ENCODE measurements around the gene APC2.

APC2 gene

DNA sequence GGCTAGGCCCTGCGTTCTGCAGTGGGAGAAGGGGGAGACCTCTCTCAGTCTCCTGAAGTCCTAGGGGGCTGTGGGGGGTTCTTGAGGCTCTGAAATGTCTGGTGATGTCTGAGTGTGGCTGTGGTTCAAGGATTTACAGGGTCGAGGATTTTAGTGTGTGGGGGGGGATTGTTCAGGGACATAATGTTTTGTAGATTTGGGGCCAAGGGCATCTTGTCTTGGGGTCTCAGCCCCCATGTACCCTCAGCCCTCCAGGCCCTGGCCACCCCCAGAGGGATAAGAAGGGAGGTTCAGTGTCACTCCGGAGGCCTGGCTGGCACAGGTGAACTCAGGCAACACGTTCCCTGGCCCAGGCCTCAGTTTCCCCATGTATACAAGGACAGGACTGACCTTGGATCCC is 2.4 kb upstream of the APC2 start:
- no peak for DNase-seq (ENCODE audit: low read depth in 3 of 3)

- no peak for DNase-seq (ENCODE audit: low read depth in 3 of 3)
Observed at GRCh38 chr19:1447944-1448343, 2.0 kb upstream of the APC2 start.

GRCh38 chr19:1450735-1451731 is 1.1 kb downstream of the APC2 start:
- no peak for DNase-seq (ENCODE audit: low read depth in 3 of 3)

DNA sequence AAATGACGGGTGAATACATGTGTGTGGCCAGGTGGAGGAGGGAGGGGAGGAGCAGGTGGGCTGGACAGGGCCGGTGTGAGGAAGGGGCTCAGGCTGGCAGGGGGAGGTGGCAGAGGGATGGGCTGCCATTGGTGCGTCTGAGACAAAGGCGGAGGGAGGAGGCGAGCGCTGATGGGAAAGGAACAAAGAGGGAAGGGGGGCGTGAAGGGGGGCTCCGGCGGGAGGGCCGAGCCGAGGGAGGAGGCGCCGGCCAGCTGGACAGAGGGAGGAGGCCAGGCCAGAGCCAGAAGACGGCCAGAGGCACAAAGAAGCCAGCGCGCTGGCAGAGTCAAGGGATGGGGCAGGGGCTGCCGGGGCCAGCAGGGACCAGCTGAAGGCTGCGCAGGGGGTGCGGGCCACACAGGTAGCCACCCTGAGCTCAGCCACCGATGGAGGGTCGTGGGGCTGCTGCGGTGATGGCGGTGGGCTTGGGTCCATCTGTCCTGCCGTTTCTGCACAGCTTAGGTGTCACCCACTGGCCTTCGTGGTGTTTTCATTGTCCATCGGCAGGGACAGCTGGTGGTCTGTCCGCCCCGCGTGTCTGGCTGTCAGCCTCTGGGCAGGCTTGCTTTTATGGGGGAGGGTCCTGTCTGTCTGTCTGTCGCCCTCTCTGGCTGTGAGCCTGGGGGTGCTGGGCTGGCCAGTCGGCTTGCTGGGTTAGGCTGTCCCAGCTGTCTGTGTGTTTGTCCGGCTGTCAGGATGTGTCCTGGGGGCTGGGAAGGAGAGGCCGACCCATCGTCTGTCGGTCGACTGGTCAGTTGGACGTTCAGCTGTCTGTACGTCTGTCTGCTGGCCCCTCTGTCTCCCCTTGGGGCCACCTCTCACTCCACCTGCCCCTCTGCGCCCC is 2.2 kb downstream of the APC2 start:
- no peak for DNase-seq (ENCODE audit: low read depth in 3 of 3)

- DNase-seq (ENCODE audit: low read depth in 3 of 3), result no peak
Observed at GRCh38 chr19:1452802-1453524, 3.0 kb downstream of the APC2 start.

DNA sequence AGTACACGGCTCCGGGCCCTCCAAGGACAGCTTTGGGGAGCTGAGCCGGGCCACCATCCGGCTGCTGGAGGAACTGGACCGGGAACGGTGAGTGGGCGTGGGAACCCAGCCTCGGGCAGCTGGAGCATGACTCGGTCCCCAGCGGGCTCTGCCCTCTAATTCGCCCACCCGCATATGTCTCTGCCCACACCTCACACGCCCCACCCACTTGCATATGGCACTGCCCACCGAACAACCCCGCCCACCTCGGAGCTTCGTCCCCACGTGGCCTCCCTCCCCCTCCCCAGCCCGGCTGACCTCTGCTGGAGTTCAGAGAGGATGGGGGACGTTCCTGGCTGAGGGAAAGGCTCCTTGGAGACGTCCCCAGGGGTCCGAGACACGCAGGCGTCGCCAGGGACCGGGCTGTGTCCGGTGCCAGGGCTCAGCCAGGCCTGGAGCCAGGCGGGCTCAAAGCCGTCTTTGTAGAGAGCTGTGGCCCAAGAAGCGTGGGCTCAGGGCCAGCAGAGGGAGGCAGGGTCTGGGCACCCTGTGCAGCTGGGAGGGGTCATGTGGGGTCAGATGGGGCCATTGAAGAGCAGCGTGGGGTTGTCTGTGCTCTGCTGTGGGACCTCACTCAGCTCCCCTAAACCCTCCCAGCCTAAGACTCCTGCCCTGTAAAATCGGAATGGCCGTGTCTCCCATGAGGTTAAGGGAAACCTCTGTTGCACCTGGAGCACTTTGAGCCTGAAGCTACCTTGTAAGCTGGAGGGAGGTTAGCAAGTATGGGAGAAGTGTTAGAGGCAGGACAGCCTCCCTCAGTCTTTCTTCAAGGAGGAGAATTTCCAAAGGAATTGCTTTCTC is 3.8 kb downstream of the APC2 start:
- DNase-seq (ENCODE audit: low read depth in 3 of 3), result no peak

DNA sequence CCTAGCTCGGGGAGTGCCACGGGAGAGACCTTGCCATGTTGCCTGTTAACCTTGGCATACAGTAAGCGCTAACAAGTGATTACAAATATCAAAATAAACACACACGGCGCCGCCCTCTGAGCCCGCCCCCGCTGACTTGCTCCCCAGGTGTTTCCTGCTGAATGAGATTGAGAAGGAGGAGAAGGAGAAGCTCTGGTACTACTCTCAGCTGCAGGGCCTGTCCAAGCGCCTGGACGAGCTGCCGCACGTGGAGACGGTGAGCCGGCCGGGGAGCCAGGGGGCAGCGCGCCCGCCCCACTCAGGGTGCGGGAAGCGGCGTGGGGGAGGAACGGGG is 5.0 kb downstream of the APC2 start:
- DNase-seq (ENCODE audit: low read depth in 3 of 3), result no peak

DNA sequence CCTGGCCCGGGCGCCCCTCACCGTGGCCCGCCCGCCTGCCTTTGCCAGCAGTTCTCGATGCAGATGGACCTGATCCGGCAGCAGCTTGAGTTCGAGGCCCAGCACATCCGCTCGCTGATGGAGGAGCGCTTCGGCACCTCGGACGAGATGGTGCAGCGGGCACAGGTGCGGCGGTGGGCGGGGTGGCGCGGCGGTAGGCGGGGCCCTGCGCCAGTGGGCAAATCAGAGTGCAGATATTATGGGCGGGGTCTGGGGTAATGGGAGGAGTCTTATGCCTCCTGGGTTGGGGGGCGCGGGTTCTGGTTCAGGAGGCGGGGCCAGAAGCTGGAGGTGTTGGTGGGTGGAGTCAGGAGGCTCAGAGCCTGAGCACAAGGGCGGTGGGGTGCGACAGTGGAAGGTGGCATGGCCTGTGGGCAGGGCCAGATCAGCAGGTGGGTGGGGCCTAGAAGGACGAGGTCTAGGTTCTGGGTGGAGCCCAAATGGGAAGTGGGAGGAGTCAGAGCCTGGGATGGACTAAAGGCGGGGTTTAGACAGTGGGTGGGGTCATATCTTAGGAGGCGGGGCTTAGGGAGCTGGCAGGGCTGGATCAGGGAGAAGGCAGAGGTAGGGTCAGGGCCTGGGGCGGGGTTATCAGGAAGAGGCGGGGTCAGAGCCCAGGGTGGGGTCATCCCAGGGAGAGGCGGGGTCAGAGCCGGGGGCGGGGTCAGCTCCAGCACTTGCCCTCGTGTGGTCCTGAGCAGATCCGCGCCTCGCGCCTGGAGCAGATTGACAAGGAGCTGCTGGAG is 5.6 kb downstream of the APC2 start:
- no peak for DNase-seq (ENCODE audit: low read depth in 3 of 3)

- DNase-seq (ENCODE audit: low read depth in 3 of 3), result no peak
Observed at GRCh38 chr19:1456121-1456900, 6.4 kb downstream of the APC2 start.

DNA sequence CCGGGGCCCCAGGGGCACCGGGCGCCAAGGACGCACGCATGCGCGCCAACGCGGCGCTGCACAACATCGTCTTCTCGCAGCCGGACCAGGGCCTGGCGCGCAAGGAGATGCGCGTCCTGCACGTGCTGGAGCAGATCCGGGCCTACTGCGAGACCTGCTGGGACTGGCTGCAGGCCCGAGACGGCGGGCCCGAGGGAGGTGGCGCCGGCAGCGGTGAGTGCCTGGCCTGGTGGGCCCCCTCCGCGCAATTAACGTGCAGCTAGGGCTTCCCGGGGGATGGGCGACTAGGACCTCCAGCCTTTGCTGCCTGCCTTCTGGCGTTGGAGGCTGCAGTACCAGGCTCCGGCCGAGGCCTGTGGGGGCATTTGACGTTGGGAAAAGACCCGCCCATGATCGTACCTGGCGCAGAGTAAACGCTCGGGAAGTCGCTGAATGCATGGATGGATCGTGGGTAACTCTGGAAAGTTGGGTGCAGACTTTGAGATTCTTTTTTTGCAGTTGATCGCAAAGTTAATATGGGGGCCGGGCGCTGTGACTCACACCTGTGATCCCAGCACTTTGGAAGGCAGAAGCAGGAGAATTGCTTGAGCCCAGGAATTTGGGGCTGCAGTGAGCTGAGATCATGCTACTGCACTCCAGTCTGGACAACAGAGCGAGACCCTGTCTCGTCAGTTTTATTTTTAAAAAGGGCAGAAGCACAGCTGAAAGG is 7.3 kb downstream of the APC2 start:
- DNase-seq (ENCODE audit: low read depth in 3 of 3), result no peak

DNA sequence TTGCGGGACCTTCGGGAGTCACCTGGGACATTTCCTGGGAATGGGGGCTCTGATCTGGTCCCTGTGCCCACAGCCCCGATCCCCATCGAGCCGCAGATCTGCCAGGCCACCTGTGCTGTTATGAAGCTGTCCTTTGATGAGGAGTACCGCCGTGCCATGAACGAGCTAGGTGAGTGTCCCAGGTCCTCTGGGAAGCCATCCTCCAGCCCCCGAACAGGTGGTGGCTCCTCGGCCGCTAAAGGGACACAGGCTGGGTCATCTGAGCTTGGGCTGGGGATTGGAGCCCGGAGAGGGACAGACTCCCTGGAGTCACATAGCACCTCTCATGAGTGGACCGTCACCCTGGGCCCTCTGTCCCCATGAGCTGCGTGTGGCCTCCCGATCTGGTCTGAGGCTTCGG is 8.0 kb downstream of the APC2 start:
- DNase-seq (ENCODE audit: low read depth in 3 of 3), result no peak

DNA sequence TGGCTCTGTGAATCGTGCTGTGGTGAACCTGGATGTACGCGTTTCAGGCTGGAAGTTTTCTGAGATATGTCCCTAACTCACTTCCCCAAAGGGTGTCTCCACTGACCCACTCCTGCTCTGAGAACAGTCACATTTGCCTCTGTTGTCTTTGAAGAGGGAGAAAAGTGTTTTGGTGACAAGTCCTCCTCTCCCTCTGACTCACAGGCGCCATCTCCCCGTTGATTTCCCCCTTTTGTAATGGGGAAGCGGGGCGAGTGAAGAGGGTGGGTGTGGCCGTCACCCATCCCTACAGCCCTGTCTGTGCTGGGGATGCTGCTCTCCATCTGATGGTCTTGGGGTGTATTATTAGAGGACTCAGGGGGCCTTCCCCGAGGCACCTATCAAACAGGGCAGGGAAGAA is 9.6 kb downstream of the APC2 start:
- no peak for DNase-seq (ENCODE audit: low read depth in 3 of 3)

DNA sequence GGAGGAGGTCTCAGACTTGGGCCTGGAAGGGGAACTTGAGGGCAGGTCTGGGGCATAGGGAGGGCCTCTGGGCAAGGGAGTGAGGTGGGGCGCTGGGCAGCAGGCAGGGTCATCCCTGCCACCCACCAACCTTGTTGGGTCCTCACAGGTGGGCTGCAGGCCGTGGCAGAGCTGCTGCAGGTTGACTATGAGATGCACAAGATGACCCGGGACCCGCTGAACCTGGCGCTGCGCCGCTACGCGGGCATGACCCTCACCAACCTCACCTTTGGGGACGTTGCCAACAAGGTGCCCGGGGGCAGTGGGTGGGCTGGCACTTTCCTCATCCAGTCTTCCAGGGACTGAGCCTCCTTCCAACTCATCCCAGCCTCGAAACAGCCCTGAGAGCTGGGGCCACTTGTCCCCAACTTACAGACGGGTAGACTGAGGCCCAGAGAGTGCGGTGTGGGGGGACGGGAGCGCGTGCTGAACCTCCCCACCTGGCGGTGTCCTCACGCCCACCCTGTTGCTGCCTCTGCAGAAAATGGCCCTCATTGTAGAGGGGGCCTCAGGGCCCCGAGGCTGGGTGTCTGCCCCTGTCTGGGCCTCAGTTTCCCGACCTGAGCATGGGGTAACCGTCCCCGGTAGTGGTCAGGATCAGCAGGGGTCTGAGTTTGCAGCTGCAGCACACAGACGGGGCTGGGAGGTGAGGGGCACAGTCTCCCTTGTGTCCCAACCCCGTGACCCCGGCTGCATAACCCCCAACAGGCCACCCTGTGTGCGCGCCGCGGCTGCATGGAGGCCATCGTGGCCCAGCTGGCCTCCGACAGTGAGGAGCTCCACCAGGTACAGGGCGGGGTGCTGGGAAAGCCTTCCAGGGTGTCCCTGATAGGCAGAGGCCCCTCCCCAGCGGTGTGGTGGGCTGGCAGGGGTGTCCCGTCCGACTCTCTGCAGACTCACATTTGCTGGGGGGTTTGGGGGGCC is 10.4 kb downstream of the APC2 start:
- no peak for DNase-seq (ENCODE audit: low read depth in 3 of 3)

- no peak for DNase-seq (ENCODE audit: low read depth in 3 of 3)
Observed at GRCh38 chr19:1461862-1462261, 11.9 kb downstream of the APC2 start.

GRCh38 chr19:1465191-1466016 is 15.5 kb downstream of the APC2 start:
- no peak for DNase-seq (ENCODE audit: low read depth in 3 of 3)

DNA sequence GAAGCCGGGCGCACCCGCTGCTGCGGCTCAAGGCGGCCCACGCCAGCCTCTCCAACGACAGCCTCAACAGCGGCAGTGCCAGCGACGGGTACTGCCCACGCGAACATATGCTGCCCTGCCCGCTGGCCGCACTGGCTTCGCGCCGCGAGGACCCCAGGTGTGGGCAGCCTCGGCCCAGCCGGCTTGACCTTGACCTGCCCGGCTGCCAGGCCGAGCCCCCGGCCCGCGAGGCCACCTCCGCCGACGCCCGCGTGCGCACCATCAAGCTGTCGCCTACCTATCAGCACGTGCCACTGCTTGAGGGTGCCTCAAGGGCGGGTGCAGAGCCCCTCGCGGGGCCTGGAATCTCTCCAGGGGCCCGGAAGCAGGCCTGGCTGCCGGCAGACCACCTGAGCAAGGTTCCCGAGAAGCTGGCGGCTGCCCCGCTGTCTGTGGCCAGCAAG is 16.1 kb downstream of the APC2 start:
- DNase-seq (ENCODE audit: low read depth in 3 of 3), result no peak
